Esophagus muscularis mucosa (tissue), 4 donors: Measurements from ENCODE around the gene ZBTB8A. TPM values are rescaled to one million over a fixed set of nuclear protein-coding genes. Genes with fewer than 3 reads are reported as not detected.
"Not testable (repeated sequence)": the region's sequence is repeated elsewhere in the genome, so short reads cannot be mapped to it uniquely, and the experiment has no call there.

Experiments
- DNase-seq: peaks from one replicate; pipeline ENCODE4 v3.0.0-alpha.2; 2017; ENCODE audit errors: extremely low spot score
- H3K27ac ChIP-seq, 4 donors: fragments of 200-600 bp; sonication (generic); replicated peaks in 1 of 4; 1 replicate in 3 of 4; 2 replicates in 1 of 4; pipeline ENCODE4 v1.5.1; 2016 to 2019; ENCODE audit warnings: mild to moderate bottlenecking in 1 of 4
- H3K27me3 ChIP-seq, 4 donors: fragments of 200-600 bp; sonication (generic); one replicate each; pipeline versions ENCODE4 v1.5.1 to v1.6.0; 2016 to 2019
- H3K36me3 ChIP-seq, 4 donors: fragments of 200-600 bp; sonication (generic); one replicate each; pipeline ENCODE4 v1.5.1; 2016 to 2019
- H3K4me1 ChIP-seq, 4 donors: fragments of 200-600 bp; sonication (generic); one replicate each; pipeline ENCODE4 v1.5.1; 2016 to 2019
- H3K4me3 ChIP-seq, 4 donors: fragments of 200-600 bp; sonication (generic); 1 replicate in 2 of 4; 2 replicates in 2 of 4; pipeline ENCODE4 v1.5.1; 2016 to 2019; ENCODE audit warnings: mild to moderate bottlenecking in 4 of 4, moderate library complexity in 1 of 4
- H3K9me3 ChIP-seq, 4 donors: fragments of 200-600 bp; sonication (generic); 1 replicate in 3 of 4; 2 replicates in 1 of 4; pipeline ENCODE4 v1.5.1; 2016 to 2019
- EP300 ChIP-seq: sonication (generic); formaldehyde crosslinking; IDR thresholded peaks from one replicate; pipeline ENCODE4 v1.6.1; 2017; ENCODE audit warnings: antibody characterized with exemption
- POLR2A ChIP-seq: fragments of 450-650 bp; IDR thresholded peaks from one replicate; pipeline ENCODE4 v1.6.1; 2017; ENCODE audit warnings: antibody characterized with exemption, moderate library complexity, mild to moderate bottlenecking, low read depth
- POLR2AphosphoS5 ChIP-seq, 2 donors: sonication (generic); formaldehyde crosslinking; IDR thresholded peaks; one replicate each; pipeline ENCODE4 v1.6.1; 2017; ENCODE audit warnings: antibody characterized with exemption in 2 of 2
- WGBS: methylation state at CpG from one replicate; pipeline ENCODE4 v1.1.5; 2018; 5-methylcytosine and 5-hydroxymethylcytosine counted together
- intact Hi-C: fragments of 100-400 bp; cut with DNase I; formaldehyde crosslinking; loops from one replicate; pipeline ENCODE4 v1.15.1; 2023
- total RNA-seq, 4 donors: library from RNA; depleted of rRNA; stranded (reverse); fragments of >200 nt; gene quantifications; one replicate each; pipeline versions ENCODE4 v1.1.0 to v1.2.1, GENCODE V29; 2016
- TF ChIP-seq, protein P1 (sequence below), 3 experiments: fragments of 200-600 bp in 2 of 3; fragments of 450-650 bp in 1 of 3; sonication (generic) in 2 of 3; IDR thresholded peaks; one replicate each; pipeline ENCODE4 v1.5.1; 2017 to 2019; ENCODE audit warnings: antibody characterized with exemption in 3 of 3, mild to moderate bottlenecking in 2 of 3, moderate library complexity in 1 of 3

ZBTB8A gene
- total RNA-seq, 4 donors from 2014 or later, result 6.8 to 12.0 (median 10.3) TPM

DNA sequence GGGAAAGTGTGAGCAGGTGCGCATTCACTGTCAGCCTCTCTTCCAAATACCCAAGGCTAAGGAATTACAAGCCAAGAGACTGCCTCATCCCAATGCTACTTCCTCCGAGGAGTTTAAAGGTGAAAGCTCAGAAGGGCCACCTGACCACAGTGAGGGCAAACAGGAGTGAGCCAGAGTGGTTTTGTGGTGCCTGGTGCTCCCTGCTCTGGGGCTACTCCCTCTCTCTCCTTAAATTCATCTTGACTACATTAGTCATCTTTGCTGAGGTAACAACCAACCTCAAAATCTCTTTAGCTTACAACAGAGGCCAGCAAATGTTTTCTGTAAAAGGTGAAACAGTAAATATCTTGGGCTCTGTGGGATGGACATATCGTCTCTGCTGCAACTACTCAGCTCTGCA is 14.2 kb upstream of the ZBTB8A start:
- 80% methylated on average over 3 of the region's 3 CpGs for WGBS
- no peak for TF ChIP-seq EP300
- TF ChIP-seq POLR2A, result no peak
- no peak for TF ChIP-seq POLR2AphosphoS5 (IDR thresholded peaks at IDR 0.05)
- TF ChIP-seq, protein P1, sequence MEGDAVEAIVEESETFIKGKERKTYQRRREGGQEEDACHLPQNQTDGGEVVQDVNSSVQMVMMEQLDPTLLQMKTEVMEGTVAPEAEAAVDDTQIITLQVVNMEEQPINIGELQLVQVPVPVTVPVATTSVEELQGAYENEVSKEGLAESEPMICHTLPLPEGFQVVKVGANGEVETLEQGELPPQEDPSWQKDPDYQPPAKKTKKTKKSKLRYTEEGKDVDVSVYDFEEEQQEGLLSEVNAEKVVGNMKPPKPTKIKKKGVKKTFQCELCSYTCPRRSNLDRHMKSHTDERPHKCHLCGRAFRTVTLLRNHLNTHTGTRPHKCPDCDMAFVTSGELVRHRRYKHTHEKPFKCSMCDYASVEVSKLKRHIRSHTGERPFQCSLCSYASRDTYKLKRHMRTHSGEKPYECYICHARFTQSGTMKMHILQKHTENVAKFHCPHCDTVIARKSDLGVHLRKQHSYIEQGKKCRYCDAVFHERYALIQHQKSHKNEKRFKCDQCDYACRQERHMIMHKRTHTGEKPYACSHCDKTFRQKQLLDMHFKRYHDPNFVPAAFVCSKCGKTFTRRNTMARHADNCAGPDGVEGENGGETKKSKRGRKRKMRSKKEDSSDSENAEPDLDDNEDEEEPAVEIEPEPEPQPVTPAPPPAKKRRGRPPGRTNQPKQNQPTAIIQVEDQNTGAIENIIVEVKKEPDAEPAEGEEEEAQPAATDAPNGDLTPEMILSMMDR (IDR thresholded peaks at IDR 0.05), result no peak

DNA sequence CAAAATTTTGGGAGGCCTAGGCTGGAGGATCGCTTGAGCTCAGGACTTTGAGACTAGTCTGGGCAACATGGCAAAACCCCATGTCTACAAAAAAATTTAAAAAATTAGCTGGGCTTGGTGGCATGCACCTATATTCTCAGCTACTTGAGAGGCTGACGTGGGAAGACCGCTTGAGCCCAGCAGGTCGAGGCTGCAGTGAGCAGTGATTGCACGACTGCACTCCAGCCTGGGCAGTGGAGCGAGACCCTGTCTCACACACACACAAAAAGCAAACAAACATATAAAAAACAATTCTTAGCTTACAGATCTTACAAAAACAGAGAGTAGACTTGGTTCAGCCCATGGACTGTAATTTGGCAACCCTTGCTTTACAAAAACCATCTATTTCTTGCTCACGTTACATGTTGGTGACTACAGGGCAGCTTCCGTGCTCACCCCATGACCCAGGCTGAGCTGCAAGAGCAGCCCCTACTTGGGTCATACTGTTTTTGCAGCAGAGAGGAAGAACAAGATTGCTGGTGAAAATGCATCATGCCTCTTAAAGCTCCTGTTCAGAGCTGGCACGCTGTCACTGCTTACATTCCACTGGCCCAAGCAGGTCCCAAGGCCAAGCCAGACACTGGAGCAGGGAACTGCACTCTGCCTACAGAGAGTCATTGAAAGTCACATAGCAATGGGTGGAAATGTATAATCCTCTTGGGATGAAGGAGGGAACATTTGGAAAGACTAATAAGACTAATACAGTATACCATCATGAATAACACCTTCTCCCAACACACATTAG is 13.4 kb upstream of the ZBTB8A start:
- intact Hi-C loops, result loop anchor here (10.0 kb wide), 2 partner anchors 89 to 349 kb away; partner anchors contain the start of gene FNDC5
- 91% methylated on average over 9 of the region's 9 CpGs for WGBS
- Histone ChIP-seq H3K27me3 (no peaks in the 10 kb centered on the region), H3K4me1 (peaks cover 0 to 8% (median 3%) of the 10 kb centered on the region in 4 donors), H3K36me3 (no peaks in the 10 kb centered on the region), H3K9me3 (no peaks in the 10 kb centered on the region), H3K4me3 (no peak overlapping the region), H3K27ac (no peak overlapping the region)
- TF ChIP-seq POLR2A (no peak), POLR2AphosphoS5 (IDR thresholded peaks at IDR 0.05) (no peak), EP300 (no peak)
- TF ChIP-seq, protein P1 (IDR thresholded peaks at IDR 0.05), result no peak
- DNase-seq, result no peak

More for the DNA sequence above, 14.2 kb upstream of the ZBTB8A start:
- DNase-seq, result no peak
- H3K4me1 ChIP-seq, result peaks cover 0 to 15% (median 9%) of the 10 kb centered on the region in 4 donors
- H3K4me3 ChIP-seq, result no peak overlapping the region
- intact Hi-C loops, result loop anchor here (10.0 kb wide), 2 partner anchors 90 to 350 kb away; partner anchors contain the start of gene FNDC5
- H3K9me3 ChIP-seq, result no peaks in the 10 kb centered on the region
- no peaks in the 10 kb centered on the region for H3K36me3 ChIP-seq
- no peak overlapping the region for H3K27ac ChIP-seq
- no peaks in the 10 kb centered on the region for H3K27me3 ChIP-seq

DNA sequence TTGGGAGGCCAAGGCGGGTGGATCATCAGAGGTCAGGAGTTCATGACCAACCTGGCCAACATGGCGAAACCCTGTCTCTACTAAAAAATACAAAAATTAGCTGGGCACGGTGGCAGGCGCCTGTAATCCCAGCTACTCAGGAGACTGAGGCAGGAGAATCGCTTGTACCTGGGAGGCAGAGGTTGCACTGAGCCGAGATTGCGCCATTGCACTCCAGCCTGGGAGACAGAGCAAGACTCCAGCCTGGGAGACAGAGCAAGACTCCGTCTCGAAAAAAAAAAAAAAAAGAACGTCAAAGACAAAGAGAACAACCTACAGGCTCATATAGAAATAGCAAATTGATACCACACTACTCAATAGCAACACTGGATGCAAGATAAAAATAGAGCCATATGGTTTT is 10.7 kb upstream of the ZBTB8A start:
- H3K9me3 ChIP-seq, H3K27ac ChIP-seq, H3K27me3 ChIP-seq, H3K4me1 ChIP-seq, H3K36me3 ChIP-seq, DNase-seq, H3K4me3 ChIP-seq: not testable (repeated sequence)
- intact Hi-C loops, result loop anchor here (10.0 kb wide), 2 partner anchors 86 to 346 kb away; partner anchors contain the start of gene FNDC5
- 90% methylated on average over 10 of the region's 10 CpGs for WGBS

DNA sequence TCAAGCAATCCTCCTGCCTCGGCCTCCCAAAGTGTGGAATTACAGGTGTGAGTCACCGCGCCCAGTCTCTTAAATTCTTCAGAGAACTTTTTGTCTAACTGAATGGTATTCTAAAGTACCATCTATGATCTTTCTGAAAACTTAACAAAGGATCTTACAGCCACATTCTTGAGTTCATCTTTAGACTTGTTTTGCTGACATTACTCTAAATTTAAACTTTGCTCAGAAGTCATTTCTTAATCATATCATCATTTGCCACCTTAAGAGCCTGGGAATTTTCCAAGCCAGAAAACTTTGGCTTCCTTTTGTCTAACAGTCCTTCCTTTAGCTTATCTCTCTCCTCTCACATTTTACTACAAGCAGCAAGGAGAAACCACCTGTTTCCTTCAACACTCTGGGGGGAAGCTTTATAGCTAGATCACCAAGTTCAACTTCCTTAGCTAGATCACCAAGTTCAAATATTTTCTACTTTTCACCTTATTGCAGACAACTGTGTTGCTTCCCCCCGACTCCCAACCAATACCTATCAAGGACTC is 5.4 kb upstream of the ZBTB8A start:
- intact Hi-C loops, result no loop called here
- H3K27me3 ChIP-seq, result no peaks in the 10 kb centered on the region
- DNase-seq, result no peak
- TF ChIP-seq, protein P1 (IDR thresholded peaks at IDR 0.05), result no peak
- TF ChIP-seq POLR2AphosphoS5 (IDR thresholded peaks at IDR 0.05), result no peak
- TF ChIP-seq EP300, result no peak
- TF ChIP-seq POLR2A, result no peak
- no peak overlapping the region for H3K27ac ChIP-seq
- H3K4me1 ChIP-seq, result peaks cover 3 to 5% (median 3%) of the 10 kb centered on the region in 4 donors
- H3K9me3 ChIP-seq, result no peaks in the 10 kb centered on the region
- no peak overlapping the region for H3K4me3 ChIP-seq
- WGBS, result 70% methylated on average over 4 of the region's 4 CpGs
- no peaks in the 10 kb centered on the region for H3K36me3 ChIP-seq

DNA sequence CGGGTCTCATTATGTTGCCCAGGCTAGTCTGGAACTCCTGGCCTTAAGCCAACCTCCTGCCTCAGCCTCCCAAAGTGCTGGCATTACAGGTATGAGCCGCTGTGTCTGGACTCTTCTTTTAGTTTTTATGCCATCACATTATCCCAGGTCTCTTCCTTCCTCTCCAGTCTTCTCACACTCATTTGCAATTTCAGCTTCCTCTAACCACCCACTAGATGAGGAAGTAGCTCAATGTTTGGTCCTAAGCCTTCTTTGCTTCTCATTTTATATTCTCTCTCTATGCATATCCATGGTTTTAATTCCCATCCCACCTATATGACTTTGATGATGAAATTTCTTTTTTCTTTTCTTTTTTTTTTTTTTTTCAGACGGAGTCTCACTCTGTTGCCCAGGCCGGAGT is 3.1 kb upstream of the ZBTB8A start:
- WGBS, result 75% methylated on average over 4 of the region's 4 CpGs
- intact Hi-C loops, result no loop called here
- no peak for TF ChIP-seq POLR2A
- TF ChIP-seq POLR2AphosphoS5 (IDR thresholded peaks at IDR 0.05), result no peak
- TF ChIP-seq, protein P1 (IDR thresholded peaks at IDR 0.05), result no peak
- no peak for TF ChIP-seq EP300
- no peaks in the 10 kb centered on the region for H3K36me3 ChIP-seq
- no peaks in the 10 kb centered on the region for H3K27me3 ChIP-seq
- H3K27ac ChIP-seq, result no peak overlapping the region
- H3K4me1 ChIP-seq, result peaks cover 11 to 20% (median 18%) of the 10 kb centered on the region in 4 donors
- no peaks in the 10 kb centered on the region for H3K9me3 ChIP-seq
- H3K4me3 ChIP-seq, result no peak overlapping the region
- DNase-seq, result no peak
